ENCODE measurements around the gene CHN2.

CHN2 gene

DNA sequence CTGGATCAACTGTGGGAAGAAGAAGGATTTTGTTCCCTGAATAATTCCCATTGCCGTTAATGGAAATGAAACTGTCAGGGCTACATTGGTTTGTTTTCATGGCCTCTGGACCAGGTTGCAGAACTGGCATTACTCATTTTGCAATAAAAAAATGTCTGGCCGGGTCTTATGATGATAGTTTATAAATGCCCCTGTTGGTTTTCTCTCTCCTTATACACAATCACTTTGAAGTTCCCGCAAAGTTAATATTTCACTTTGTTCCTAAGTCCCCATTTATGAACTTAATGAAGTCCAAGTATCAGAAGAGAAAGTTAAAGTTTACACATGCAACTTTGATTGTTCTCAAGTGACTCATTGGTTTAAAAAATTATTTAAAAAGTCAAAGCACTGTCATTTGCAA lies 218.3 kb downstream of the CHN2 start:
- no peak for ATAC-seq

DNA sequence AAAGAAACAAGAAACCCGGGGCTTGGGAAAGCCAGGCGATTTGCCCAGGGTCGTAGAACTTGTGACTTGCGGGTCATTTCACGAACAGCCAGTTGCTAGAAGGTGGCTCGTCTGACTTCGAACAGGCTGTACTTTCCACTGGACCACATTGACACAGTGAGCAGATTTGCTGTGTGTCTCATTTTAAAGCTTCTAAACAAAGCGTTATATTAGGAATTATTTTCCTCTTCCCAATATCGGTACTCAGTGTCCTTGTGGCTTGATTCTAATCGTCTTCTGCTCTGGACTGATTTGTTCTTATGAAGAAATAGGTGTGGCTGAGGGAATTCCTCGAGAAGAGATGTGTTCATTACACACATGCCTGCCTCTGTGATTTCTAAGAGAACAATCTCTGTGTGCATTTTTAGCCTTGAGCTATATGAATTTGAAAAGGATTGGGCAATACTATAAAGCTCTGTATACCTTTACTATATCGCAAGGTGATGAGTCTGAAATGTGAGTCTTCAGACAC lies 219.1 kb downstream of the CHN2 start:
- ATAC-seq = no peak

DNA sequence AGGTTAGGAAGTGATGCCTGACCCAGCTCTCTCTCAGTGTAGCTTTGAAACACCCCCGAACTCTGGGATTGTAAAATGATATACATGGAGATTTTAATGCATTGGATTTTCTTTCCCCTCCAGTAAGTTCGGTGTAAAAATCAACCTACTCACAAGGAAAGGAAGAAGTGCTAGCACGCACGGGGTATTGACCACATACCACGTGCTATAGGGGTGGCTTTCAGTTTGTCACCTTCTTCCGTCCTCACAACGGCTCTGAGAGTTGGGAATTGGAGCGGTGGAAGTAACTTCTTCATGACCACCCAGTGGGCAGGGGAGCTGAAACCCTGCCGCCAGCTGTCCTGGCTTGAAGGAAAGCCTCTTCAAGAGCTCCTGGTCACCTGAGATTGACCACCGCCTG lies 219.6 kb downstream of the CHN2 start:
- ATAC-seq = no peak

DNA sequence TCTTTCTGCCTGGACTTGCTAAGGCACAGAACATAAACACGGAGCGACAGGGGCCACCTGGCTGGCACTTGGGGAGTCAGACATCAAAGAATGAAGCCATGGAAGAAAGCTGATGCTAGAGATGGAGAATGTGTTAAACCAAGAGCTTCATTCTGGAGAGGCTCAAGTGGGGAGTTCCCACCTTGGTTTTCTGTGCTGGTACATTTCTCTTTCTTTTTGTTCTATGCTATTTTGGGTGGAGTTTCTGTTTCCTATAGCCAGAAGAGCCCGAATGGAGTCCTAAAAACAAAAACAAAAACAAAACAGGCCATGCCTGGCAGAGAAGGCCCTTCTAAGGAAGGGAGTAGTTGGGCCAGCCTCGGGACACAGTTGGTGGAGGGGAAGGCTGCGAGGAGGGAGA lies 220.6 kb downstream of the CHN2 start:
- no peak for ATAC-seq

DNA sequence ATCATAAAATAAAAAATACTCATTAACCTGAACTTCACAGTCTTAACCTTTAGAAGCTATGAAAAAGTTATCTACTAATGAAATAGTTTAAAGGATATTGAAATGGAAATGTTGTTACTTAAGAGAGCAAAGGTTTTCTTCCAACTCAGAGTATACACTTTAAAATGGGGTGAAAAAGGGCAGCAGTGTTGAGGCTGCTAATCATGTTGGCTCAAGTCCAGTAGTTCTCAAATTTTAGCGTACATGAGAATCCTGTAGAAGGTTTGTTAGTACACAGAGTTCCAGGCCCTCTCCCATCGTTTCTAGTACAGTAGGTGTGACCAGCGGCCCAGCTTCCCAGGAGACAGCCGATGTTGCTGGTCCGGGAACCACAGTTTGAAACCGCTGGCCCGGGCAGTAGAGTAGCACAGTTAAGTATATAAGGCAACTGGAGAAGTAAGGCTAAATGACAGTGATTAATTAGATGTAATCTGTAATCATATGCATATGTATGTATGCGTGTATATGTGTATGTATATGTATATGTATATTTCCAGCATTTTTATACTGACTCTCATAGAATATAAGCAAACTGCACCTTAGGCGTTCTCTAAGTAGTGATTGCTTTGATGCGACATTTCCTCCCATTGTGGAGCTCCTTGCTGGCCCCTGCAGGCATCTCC lies 221.8 kb downstream of the CHN2 start:
- no peak for ATAC-seq

DNA sequence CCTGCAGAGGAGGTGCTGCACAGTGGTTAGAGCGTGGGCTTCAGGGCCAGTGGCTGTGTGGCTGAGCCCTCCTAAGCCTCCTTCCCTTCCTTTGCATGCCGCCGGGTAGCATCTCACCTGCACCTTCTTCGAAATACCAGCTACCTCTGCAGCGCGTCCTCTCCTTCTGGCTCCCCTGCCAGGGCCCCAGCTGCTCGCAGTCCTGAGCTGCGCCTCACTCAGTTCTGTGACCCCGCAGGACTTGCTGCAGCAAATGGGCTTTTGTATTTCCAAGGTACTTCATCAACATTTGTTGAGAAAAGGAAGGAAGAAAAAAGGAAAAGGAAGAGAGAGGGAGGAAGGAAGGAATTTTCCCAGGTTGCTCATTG lies 222.3 kb downstream of the CHN2 start:
- no peak for ATAC-seq

DNA sequence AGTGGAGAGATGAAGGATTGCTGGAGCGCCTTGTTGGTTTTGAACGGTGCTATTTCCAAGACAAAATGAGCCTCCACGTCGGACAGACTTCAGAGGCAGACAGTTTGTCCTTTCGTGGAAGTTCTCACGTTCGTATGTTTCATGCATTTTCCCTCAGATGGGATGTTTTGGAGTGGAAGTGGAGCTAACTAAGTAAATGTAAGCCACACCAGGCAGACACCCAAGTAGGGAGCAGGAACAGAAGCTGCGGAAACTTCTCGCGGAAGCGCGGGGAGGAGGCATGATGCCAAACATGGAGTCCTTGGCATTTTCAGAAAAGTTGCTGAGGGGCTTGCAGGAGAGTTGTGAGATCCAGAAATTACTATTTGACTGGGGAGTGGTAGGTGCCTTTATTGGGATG lies 223.5 kb downstream of the CHN2 start:
- ATAC-seq = no peak

DNA sequence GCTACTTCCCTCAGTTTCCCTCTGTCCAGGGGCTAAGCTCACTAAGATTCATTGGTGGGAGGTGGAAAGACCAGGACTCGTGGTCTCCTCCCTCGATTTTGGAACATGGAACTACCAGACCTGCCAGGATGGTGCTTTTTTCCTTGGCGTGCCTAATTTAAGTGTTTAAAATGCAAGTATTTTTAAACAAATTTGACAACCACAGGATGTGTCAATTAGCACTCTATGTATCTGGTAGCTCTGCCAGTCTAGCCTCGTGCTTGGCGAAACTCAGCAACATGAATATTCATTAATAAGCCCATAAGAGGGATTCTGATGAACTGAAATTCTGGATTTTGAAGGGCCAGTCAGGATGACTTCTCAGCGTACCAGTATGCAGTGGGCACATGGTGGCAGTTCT lies 224.1 kb downstream of the CHN2 start:
- ATAC-seq = no peak

DNA sequence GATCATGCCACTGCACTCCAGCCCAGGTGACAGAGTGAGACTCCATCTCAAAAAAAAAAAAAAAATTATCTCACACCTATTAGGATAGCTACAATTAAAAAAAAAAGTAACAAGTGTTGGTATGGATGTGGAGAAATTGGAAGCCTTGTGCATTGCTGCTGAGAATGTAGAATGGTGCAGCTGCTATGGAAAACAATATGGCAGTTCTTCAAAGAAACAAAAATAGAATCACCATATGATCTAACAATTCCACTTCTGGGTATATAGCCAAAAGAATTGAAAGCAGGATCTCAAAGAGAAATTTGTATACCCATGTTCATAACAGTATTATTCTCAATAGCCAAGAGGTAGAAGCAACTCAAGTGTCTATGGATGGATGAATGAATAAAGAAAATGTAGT lies 225.4 kb downstream of the CHN2 start:
- no peak for ATAC-seq

DNA sequence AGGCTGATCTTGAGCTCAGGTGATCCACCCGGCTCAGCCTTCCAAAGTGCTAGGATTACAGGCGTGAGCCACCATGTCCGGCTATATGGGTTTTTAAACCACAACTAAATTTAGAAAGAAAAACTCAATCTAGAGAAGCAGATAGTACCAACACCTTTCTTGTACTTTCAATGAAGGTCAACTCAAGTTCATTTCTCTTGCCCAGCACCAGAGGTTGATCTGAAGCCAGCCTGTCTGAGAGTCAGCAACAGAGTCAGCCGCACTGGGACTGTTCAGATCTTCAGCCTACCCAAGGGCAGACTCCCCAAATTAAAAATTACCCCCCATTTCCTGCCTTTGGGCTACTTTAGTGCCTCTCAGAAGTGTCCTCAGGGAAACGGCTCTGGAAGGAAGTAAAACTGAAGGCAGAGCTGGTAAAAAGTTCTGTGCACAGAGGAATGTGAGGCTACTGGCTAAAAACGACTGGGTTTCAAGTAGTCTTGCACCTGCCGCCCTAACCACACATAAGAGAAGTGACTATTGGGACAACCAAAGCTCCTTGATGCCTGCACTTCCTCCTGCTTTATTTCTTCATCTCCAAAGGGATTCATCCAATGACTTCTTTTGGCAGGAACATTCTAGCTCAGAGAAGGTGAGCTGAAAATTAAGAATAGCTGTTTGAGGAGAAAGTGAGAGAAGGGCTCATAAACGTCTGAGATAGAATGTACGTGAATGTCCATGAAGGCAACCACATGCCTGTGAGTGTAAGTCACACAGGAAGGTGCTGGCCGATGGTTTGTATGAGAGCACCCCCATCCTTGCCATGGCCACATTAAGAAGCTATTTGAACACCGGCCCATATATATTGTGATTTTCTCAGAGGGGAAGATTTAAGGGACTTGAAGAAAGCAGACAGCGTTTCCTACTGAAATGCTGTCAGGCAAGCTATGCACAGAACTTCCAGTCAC lies 226.7 kb downstream of the CHN2 start:
- no peak for ATAC-seq

DNA sequence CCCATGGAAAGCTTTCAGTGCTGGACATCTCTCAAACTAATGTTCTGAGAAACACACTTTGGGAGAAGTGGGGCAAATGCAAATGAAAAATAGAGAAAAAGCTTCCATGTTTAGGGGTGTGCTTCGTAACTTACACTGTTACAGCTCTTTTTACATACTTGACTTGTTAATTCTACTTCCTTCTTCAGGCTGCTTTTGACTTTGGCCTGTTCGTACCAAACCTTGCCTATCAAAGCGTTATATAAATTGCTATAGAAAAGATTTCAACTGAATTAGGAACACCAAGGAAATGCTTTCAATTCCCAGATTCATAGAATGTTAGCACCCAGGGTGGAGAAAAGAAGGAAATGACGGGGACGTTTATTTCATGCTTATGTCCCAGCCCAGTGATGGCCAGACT lies 228.3 kb downstream of the CHN2 start:
- no peak for ATAC-seq

DNA sequence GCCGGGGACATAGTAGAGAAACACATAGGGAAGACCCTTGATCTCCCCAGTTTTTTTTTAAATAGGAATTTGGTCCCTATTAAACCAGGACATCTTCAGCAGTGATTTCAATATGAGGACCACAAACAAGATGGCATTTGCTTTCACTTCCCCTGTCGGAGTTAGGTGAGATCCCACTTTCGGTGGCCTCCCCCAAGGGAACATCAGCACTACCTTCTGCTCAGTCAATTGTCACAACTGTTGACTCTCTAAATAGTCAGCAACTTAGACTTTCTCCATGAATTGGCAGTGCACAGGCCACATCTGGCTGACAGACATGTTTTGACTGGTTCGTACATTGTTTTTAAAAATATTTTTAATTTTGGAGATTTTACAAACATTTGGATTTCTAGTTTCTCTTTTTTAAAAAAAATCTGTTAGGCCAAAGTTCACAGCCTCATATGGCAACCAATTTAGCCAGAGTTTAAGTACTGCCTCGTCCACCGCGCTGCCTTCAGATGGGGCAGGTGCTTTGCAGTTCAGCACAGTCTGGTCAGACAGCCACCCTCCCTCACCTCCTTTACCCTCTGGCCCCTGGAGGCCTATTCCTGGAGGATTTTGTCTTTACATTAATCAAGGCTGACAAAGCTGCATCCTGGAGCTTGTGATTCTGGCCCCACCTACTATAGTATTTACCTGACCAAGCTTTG lies 229.9 kb downstream of the CHN2 start:
- ATAC-seq = no peak

DNA sequence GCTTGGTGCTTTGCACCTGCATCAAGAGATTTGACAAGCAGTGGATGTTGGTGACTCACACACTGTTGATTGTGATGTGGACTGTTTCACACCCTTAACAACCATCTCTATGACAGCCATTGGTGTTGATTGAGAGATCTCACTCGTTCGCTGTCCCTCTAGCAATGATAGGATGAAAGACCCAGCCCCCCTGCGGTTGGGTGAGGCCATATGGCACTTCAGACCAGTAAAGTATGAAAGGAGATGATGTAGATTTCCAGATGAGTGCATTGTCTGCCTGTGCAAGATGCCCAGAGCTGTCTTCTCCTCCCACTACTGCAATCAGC lies 230.4 kb downstream of the CHN2 start:
- ATAC-seq = no peak

DNA sequence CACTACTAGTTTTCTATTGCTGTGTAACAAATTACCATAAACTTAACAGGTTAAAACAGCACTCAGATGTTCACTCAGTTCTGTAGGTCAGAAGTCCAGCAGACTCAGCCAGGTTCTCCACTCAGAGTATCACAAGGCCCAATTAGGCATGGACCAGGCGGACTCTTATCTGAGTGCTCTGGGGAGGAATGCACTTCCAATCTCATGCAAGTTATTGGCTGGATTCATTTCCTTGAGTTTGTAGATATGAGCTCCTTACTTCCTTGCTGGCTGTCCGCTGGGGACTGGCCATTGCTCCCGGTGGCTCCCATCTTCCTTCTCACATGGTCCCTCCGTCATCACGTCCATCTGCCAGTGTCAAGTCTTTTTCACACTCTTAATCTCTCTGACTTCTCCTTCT lies 232.0 kb downstream of the CHN2 start:
- ATAC-seq = no peak

DNA sequence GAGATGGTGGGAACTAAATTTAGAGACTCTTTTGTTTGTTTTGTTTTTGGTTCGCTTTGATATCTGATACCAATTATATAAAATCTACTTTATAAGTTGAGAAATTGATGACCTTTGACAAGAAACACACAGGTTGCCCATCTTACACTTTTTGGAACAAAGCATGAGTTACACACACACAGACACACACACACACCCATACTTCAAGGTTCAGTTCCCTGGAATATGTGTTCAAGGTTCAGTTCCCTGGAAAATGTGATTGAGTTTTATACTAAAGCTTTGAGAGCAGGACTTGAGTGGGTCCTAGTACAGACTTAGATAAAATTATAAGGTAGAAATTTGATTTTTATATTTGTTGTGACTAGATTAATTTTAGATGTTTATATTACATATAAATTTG lies 234.8 kb downstream of the CHN2 start:
- no peak for ATAC-seq

DNA sequence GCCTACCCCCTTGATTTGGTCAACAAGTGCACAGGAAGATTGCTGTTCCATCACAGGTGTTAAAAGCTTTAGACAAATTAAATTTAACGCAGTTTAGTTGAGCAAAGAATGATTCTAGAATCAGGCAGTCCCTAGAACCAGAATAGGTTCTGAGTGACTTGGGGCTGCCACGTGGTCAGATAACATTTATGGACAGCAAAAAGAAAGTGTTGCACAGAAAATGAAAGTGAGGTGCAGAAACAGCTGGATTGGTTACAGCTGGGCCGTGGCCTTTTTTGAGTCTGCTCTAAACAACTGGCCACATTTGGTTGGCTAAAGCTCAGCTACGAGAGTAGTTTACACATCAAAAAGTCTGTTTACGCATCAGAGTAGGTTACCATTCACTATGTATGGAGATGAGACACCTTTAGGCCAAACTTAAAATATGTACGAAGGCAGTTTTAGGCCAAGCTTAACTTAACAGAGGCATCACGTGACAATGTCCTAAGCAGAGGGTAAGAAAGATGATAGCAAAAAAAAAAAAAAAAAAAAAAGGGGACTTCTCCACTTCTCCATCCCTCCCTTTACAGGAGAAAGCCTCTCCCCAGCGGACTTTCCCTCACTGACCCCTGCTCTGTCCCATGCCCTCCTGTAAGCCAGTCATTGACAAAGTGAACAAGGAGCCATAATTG lies 235.8 kb downstream of the CHN2 start:
- no peak for ATAC-seq

DNA sequence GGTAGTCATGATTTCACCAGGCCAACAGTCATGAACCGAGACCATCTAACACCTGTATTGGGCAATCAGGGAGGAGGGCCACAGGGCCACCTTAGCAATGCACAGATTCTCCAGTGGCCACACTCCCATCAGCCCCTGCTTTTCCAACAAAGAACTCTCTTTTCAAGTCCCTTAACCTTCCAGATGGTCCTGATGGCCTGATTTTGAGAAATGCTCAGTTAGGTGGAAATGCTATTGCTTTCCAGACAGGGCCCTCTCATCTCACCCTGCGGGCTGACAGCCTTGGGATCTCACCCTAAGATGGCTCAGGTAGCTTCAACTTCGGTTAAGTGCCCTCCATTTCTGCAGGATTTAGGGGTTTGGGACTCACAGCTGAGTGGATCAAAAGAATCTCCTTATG lies 237.1 kb downstream of the CHN2 start:
- ATAC-seq = no peak

DNA sequence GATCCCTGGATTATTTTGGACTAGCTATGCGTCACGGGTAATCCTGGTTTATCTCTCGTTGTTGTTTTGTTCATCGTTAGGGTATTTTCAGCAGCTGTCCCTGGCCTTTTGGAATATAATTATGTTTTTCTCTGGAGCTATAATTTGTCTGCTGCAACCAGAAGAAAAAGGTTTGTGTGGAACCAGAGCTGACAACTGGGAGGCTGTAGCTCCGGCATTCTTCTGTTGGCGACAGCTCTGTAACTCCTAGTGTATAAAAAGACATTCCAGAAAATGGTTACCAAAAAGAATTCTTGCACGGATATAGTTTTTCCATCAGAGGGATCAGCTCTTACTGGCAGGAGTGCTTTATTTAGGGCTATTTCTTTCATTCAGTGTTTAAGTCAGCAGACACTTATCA lies 238.1 kb downstream of the CHN2 start:
- ATAC-seq = no peak

DNA sequence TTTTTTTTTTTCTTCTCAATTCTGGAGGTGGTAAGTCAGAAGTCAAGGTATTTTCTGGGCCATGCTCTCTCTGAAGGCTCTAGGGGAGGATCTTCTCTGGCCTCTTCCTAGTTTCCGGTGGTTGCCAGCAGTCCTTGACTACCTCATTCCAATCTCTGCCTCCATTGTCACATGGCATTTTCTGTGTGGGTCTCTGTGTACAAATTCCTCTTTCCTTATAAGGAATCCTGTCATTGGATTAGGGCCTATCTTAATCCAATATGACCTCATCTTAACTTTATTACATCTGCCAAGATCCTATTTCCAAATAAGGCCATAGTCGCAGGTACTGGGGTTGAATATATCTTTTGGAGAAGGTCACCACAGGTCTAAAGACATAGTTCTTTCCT lies 239.8 kb downstream of the CHN2 start:
- ATAC-seq = no peak

DNA sequence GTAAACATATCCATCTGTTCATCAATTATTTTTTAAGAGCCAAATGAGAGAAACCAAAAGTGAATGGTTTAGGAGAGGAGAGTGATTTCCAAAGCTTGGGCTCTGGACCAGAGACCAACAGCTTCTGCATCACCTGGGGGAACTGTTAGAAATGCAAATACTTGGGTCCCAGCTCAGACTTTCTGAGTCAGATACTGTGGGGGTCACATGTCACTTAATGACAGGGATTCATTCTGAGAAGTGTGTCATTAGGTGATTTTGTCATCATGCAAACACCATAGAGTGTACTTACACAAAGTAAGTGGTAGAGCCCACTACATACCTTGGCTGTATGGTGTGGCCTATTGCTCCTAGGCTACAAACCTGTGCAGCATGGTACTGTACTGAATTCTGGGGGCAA lies 240.6 kb downstream of the CHN2 start:
- no peak for ATAC-seq

DNA sequence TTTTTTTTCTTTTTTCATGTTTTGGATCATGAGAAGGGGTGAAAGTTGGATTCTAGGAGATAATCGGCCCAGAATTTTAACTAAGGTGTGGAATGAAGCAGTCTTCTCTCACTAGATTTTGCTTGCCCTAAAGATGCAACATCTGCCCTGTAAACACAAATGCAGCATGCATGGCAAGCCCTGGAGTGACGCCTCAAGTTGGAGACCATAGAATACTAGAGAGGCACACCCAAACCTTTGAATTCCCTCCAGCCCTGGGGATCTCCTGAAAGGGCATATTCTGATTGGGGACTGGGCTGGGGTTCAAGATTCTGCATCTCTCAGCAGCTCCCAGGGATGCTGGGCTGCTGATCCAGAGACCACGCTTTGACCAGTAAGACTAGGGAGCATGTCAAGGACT lies 241.3 kb downstream of the CHN2 start:
- ATAC-seq = no peak

DNA sequence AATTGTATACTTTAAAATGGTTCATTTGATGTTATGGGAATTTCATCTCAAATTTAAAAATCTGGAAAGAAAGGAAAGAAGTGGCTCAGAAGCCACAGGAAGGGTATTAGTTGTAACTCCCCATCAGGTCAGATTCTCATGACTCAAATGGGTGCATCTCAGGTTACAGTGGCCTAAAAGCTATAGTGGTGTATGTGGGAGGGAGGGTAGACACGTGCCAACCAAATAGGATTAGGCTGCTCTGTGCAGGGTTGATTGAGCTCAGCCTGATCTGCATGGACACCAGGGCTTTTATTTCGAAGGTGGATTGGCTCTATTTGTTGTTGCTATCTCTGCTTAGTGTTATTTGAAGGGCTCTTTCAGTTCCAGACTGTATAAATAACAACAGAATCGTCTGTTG lies 247.6 kb downstream of the CHN2 start:
- ATAC-seq = no peak

DNA sequence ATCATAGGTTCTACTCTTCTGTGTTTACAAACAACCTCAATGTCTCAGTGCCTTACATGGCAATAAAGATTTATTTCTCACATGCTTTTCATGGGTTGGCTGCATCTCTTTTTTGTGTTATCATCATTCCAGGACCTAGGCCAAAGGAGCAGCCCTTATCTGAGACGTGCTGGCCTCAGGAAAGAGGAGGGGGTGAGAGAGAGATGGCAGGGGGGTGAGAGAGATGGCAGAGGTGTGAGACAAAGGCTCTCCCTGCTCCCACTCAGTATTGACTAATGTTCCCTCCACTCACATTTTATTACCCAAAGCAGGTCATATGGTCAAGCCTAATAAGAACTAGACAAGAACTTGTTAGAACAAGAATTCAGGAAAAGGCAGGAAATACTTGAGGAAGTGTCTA lies 249.0 kb downstream of the CHN2 start:
- no peak for ATAC-seq

All from activated CD4-positive, CD25-positive, alpha-beta regulatory T cell treated with anti-CD3 and anti-CD28 coated beads, Interleukin-2, amount 50 U/mL, for 24 hours (primary cell).